ENCODE data around the gene CHMP4A.

CHMP4A gene

DNA sequence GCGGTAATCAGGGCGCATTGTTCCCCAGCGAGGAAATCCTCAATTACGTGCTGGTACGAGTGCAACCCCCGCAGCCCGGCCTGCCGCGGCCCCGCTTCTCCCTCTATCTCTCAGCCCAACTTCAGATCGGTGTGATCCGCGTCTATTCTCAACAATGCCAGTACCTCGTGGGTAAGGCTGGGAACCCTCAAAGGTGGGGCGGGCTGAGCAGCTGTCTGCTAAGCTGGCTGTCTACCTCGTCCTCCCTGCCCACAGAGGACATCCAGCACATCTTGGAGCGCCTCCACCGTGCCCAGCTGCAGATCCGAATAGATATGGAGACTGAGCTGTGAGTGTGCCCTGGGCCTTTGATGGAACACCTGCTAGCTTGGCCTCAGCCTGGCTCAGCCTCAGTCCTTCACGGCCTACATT, 40.4 kb downstream of the CHMP4A start:
- no peak overlapping the region for H3K4me3 ChIP-seq (ENCODE audit: control insufficient read depth, low read depth, low read length)
- TF ChIP-seq, protein P1, sequence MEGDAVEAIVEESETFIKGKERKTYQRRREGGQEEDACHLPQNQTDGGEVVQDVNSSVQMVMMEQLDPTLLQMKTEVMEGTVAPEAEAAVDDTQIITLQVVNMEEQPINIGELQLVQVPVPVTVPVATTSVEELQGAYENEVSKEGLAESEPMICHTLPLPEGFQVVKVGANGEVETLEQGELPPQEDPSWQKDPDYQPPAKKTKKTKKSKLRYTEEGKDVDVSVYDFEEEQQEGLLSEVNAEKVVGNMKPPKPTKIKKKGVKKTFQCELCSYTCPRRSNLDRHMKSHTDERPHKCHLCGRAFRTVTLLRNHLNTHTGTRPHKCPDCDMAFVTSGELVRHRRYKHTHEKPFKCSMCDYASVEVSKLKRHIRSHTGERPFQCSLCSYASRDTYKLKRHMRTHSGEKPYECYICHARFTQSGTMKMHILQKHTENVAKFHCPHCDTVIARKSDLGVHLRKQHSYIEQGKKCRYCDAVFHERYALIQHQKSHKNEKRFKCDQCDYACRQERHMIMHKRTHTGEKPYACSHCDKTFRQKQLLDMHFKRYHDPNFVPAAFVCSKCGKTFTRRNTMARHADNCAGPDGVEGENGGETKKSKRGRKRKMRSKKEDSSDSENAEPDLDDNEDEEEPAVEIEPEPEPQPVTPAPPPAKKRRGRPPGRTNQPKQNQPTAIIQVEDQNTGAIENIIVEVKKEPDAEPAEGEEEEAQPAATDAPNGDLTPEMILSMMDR (IDR thresholded peaks at IDR 0.05; ENCODE audit: control insufficient read depth, insufficient read depth, low read depth, low read length, missing control alignments) = no peak
- DNase-seq (ENCODE audit: low read depth) = no peak

DNA sequence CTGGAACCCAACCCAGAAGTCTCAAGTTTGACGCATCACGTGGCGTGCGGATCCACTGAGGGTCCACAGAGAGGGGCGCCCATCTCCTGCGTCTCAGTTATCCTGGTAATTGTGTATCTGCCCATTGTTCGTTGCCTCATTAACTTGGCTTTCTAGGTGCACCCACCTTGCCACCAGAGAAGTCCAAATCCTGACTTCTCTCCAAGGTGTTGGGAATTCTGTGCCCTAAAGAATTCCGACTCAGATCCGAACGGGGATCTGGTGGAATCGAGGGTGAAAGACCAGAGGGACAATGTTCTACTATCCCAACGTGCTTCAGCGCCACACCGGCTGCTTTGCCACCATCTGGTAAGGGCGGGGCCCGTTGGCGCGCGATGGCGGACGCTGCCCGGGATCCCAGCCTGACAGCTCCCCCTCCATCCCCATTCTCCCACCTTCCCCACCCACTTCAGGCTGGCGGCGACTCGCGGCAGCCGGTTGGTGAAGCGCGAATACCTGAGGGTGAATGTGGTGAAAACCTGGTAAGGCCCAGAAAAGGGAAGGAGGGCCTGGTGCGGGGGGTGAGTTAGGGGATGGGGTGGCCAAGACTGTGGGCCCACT, 40.9 kb downstream of the CHMP4A start:
- no peak for DNase-seq (ENCODE audit: low read depth)
- no peak overlapping the region for H3K4me3 ChIP-seq (ENCODE audit: control insufficient read depth, low read depth, low read length)
- TF ChIP-seq, protein P1 (IDR thresholded peaks at IDR 0.05; ENCODE audit: control insufficient read depth, insufficient read depth, low read depth, low read length, missing control alignments) = no peak

DNA sequence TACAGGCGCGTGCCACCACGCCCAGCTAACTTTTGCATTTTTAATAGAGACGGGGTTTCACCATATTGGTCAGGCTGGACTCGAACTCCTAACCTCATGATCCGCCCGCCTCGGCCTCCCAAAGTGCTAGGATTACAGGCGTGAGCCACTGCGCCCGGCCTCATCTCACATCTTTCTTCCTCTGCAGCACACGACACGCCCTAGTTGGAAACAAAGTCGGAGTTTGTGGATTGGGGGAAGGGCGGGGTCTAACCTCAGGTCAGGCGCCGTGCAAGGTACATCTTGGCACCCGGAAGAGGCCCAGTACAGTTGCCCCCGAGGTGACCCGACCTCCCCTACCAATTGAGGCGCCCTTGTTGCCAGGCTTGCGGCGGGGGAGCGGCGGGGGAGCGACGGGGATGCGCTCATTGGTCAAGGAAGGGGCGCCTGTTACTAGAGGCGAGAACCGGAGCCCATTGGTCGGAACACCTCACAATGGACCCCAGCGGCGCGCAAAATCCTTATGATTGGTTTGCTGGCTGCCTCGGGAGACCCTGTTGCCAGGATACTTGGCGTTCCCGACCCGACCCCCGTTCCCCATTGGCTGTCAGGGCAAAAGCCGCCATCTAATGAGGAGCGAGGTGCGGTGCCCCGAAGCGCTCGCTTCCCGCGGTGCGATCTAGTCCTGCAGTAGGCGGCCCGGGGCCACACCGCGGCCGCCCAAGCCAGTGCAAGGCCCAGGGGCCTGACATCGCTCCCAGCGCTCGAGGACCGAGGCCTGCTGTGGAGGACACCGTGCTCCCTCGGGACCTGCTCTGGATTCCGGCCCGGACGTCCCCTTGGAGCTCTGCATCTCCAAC, 41.6 kb downstream of the CHMP4A start, which contains the start of gene REC8:
REC8 (plus strand) TSS at position 659 of the 839 bp plus-strand sequence. CDS start 473 bp downstream, outside the sequence.
- no peak for DNase-seq (ENCODE audit: low read depth)
- no peak within 1 kb of the TSS for H3K4me3 ChIP-seq (ENCODE audit: control insufficient read depth, low read depth, low read length)
- TF ChIP-seq, protein P1 (IDR thresholded peaks at IDR 0.05; ENCODE audit: control insufficient read depth, insufficient read depth, low read depth, low read length, missing control alignments) = no peak

DNA sequence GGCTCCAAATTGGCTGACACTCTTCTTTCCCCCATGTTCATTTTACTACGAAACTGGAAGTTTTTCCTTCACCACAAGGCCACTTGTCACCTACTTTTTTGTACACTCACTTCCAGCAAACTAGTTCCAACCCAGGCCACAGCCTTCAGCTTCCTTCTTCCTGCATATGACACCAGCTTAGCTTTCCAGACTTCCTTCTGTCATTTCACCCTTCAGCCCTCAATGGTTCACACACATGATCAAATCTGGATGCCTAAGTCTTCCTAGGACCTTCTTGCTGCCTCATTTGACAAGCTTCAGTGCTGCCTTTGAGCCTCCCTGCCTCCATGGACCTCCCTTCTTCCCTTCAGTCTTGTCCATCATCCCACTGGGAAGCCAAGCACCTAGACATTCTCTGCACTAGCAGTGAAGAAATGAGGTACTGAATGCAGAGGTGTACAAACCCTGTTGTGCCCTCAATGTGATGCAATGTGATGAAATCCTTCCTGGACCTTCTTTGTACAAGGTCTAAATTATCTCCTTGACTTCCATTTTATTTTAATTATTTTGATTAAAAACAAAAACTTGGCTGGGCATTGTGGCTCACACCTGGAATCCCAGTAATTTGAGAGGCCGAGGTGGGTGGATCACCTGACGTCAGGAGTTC, 45.7 kb downstream of the CHMP4A start:
- no peak for DNase-seq (ENCODE audit: low read depth)
- TF ChIP-seq, protein P1 (IDR thresholded peaks at IDR 0.05; ENCODE audit: control insufficient read depth, insufficient read depth, low read depth, low read length, missing control alignments) = no peak
- no peak overlapping the region for H3K4me3 ChIP-seq (ENCODE audit: control insufficient read depth, low read depth, low read length)

DNA sequence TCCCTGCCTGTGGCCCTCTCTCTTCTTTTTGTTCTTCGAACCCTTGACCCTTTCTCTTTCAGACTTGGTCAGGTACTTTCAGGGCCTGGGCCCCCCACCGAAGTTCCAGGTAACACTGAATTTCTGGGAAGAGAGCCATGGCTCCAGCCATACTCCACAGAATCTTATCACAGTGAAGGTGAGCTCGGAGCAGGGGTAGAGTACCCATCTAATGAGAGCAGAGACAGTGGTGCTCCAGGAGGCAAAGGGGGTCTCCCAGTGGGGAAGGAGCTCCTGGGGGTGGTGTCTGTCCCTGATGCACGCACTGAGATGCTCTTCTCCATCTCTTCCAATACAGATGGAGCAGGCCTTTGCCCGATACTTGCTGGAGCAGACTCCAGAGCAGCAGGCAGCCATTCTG, 47.5 kb downstream of the CHMP4A start:
- DNase-seq (ENCODE audit: low read depth) = no peak
- TF ChIP-seq, protein P1 (IDR thresholded peaks at IDR 0.05; ENCODE audit: control insufficient read depth, insufficient read depth, low read depth, low read length, missing control alignments) = no peak
- no peak overlapping the region for H3K4me3 ChIP-seq (ENCODE audit: control insufficient read depth, low read depth, low read length)

DNA sequence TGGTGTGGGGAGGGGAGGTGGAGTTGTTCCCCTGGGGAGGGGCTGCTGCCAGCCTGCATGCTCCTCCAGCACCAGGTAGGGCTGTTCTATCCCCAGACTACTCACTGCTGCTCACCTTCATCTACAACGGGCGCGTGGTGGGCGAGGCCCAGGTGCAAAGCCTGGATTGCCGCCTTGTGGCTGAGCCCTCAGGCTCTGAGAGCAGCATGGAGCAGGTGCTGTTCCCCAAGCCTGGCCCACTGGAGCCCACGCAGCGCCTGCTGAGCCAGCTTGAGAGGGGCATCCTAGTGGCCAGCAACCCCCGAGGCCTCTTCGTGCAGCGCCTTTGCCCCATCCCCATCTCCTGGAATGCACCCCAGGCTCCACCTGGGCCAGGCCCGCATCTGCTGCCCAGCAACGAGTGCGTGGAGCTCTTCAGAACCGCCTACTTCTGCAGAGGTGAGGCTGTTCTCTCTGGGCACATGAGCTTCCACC, 48.7 kb downstream of the CHMP4A start:
- no peak for DNase-seq (ENCODE audit: low read depth)
- no peak overlapping the region for H3K4me3 ChIP-seq (ENCODE audit: control insufficient read depth, low read depth, low read length)
- TF ChIP-seq, protein P1 (IDR thresholded peaks at IDR 0.05; ENCODE audit: control insufficient read depth, insufficient read depth, low read depth, low read length, missing control alignments) = no peak

Data from AG09309 (cell line).